ENCODE measurements around the gene STK17B.

DNA sequence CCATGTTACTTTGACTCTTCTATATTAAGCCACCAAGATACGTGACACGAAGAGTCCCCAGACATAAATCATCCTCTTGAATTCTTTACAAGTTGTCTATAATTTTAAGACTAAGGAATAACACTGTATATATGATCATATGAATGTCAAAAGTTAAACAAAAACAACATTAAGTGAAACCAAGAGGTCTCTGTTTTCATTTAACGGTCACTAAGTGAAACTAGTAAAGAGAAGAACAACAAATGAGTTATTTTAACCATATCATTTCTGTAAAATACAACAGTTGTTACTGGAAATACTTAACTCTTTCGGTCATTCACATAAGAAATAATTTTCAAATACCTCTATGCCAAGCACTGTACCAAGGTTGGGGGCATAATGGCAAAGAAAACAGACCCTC lies 45.7 kb upstream of the STK17B start:
- TF ChIP-seq POLR2A (IDR thresholded peaks at IDR 0.05), result no peak
- TF ChIP-seq, protein P1, sequence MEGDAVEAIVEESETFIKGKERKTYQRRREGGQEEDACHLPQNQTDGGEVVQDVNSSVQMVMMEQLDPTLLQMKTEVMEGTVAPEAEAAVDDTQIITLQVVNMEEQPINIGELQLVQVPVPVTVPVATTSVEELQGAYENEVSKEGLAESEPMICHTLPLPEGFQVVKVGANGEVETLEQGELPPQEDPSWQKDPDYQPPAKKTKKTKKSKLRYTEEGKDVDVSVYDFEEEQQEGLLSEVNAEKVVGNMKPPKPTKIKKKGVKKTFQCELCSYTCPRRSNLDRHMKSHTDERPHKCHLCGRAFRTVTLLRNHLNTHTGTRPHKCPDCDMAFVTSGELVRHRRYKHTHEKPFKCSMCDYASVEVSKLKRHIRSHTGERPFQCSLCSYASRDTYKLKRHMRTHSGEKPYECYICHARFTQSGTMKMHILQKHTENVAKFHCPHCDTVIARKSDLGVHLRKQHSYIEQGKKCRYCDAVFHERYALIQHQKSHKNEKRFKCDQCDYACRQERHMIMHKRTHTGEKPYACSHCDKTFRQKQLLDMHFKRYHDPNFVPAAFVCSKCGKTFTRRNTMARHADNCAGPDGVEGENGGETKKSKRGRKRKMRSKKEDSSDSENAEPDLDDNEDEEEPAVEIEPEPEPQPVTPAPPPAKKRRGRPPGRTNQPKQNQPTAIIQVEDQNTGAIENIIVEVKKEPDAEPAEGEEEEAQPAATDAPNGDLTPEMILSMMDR (IDR thresholded peaks at IDR 0.05), result no peak
- TF ChIP-seq POLR2AphosphoS5 (IDR thresholded peaks at IDR 0.05), result no peak

Data from gastroesophageal sphincter (tissue), 3 donors.